Spleen (tissue), 7 donors: ENCODE data around the gene CLASP1.

Source experiments
- CTCF ChIP-seq, 11 experiments: fragments of 200-600 bp in 7 of 11; fragments of 450-650 bp in 4 of 11; sonication (generic) in 4 of 11; IDR thresholded peaks in 8 of 11; conservative IDR thresholded peaks in 3 of 11; 1 replicate in 7 of 11; 2 replicates in 4 of 11; pipeline versions ENCODE4 v1.4.0 to v1.8.0; 2016 to 2021; ENCODE audit warnings: antibody characterized with exemption in 11 of 11, inconsistent platforms in 4 of 11, mild to moderate bottlenecking in 1 of 11
- POLR2A ChIP-seq, 3 donors: fragments of 450-650 bp; IDR thresholded peaks; one replicate each; pipeline ENCODE4 v1.5.1; 2017; ENCODE audit warnings: antibody characterized with exemption in 3 of 3, mild to moderate bottlenecking in 1 of 3
- POLR2AphosphoS5 ChIP-seq, 3 donors: sonication (generic); formaldehyde crosslinking; IDR thresholded peaks; one replicate each; pipeline ENCODE4 v1.5.1; 2017; ENCODE audit warnings: antibody characterized with exemption in 3 of 3
- donor health status: DM: no; HTN: no; CAD: no; lungs with moderate emphysema.
- donor health status: DM: no; HTN: no; CAD: no.
- donor health status: DM: no; HTN: no; CAD: no.

DNA sequence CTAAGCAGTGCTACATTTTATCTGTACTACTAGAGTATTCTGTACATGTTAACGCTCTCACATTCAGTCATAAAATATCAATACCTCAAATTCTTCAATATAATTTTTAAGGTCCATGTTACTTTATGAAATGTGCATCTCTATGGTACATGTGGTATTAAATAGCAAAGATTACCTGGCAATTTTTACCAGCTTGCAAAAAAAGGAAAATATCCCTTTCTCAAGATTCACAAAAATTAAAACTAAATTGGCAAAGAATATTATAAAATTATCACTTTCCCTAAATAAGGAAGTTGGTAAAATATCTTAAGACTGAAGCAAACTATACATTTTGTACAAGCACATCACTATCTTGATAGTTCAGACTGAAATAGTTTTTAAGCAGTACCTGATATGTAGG lies 233.5 kb downstream of the CLASP1 start:
- TF ChIP-seq POLR2A (IDR thresholded peaks at IDR 0.05) (no peak), CTCF (IDR thresholded peaks at IDR 0.05 in 8 of 11, conservative IDR thresholded peaks at IDR 0.05 in 3 of 11) (no peak), POLR2AphosphoS5 (IDR thresholded peaks at IDR 0.05) (no peak)
